ENCODE measurements around the gene RD3L. TPM values are rescaled to one million over a fixed set of nuclear protein-coding genes. Genes with fewer than 3 reads are reported as not detected.
"Not testable (repeated sequence)": the region's sequence is repeated elsewhere in the genome, so short reads cannot be mapped to it uniquely, and the experiment has no call there.

Gene RD3L
- total RNA-seq, 4 donors from 2014 or later: not detected

- TF ChIP-seq POLR2A (IDR thresholded peaks at IDR 0.05): no peak
- TF ChIP-seq, protein P1, sequence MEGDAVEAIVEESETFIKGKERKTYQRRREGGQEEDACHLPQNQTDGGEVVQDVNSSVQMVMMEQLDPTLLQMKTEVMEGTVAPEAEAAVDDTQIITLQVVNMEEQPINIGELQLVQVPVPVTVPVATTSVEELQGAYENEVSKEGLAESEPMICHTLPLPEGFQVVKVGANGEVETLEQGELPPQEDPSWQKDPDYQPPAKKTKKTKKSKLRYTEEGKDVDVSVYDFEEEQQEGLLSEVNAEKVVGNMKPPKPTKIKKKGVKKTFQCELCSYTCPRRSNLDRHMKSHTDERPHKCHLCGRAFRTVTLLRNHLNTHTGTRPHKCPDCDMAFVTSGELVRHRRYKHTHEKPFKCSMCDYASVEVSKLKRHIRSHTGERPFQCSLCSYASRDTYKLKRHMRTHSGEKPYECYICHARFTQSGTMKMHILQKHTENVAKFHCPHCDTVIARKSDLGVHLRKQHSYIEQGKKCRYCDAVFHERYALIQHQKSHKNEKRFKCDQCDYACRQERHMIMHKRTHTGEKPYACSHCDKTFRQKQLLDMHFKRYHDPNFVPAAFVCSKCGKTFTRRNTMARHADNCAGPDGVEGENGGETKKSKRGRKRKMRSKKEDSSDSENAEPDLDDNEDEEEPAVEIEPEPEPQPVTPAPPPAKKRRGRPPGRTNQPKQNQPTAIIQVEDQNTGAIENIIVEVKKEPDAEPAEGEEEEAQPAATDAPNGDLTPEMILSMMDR (IDR thresholded peaks at IDR 0.05): no peak
- 93 to 96% methylated on average over 18 of the region's 18 CpGs for WGBS, 2 donors
- intact Hi-C loops (cut with DNase I; ENCODE audit: low total_unique reads): no loop called here
- no peak overlapping the region for H3K4me3 ChIP-seq (ENCODE audit: low read depth, poor library complexity, severe bottlenecking)
- peak in 1 of 2 donors; percentile 72 for DNase-seq (ENCODE audit: low spot score in 2 of 2)
These were observed 14.8 kb downstream of the RD3L start for GRCh38 chr14:103927566-103927965.

DNA sequence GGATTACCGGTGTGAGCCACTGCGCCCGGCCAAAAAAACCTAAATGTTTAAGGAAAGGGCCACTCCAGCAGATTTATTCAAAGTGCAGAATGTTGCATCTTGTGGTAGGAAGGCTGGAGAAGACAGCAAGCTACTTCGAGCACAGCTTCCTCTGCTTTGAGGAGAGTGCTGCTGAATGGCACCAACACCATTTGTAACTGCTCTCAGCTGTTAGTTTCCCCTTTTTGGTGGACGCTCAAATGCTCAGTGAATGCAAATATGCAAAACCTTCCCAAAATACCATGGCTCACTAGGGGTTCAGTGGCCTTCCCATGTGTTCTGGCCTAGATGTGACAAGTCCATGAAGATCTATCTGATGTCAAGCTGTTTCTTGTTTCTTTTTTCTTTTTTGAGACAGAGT lies 17.0 kb downstream of the RD3L start:
- DNase-seq (ENCODE audit: low spot score in 2 of 2): peak in 1 of 2 donors; percentile 60
- intact Hi-C loops (cut with DNase I; ENCODE audit: low total_unique reads): no loop called here
- H3K4me3 ChIP-seq (ENCODE audit: low read depth, poor library complexity, severe bottlenecking): no peak overlapping the region
- 73 to 87% methylated on average over 5 of the region's 5 CpGs for WGBS, 2 donors
- TF ChIP-seq, protein P1 (IDR thresholded peaks at IDR 0.05): no peak
- TF ChIP-seq POLR2A (IDR thresholded peaks at IDR 0.05): no peak

DNA sequence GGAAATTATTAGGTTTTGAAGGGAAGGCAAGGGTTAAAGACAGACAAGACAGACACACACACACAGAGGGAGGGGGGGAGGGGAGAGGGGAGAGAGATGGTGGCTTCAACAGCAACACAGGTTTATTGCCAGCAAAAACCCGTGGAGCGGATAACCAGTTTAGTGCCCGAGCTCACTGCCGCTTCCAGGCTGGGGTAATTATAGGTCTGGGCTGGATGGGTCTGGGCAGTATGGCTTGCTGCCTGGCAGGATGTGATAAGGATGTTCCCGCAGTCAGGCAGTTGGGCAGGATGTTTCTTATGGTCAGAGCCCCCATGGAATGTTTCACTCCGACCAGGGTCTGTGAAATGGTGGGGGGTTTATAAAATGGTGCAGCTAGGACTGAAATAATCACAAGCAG lies 18.5 kb downstream of the RD3L start:
- WGBS, 2 donors: 5 to 6% methylated on average over 6 of the region's 6 CpGs
- H3K4me3 ChIP-seq (ENCODE audit: low read depth, poor library complexity, severe bottlenecking): no peak overlapping the region
- peak in 1 of 2 donors; percentile 56 for DNase-seq (ENCODE audit: low spot score in 2 of 2)
- TF ChIP-seq, protein P1 (IDR thresholded peaks at IDR 0.05): no peak
- TF ChIP-seq POLR2A (IDR thresholded peaks at IDR 0.05): no peak
- intact Hi-C loops (cut with DNase I; ENCODE audit: low total_unique reads): no loop called here

DNA sequence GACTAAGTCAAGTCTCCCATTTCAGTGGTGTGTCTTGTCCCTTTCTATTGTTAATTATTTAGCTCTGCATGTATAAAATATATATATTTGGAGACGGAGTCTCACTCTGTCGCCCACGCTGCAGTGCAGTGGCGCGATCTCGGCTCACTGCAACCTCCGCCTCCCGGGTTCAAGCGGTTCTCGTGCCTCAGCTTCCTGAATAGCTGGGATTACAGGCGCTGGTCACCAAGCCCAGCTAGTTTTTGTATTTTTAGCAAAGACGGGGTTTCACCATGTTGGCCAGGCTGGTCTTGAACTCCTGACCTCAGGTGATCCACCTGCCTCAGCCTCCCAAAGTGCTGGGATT lies 20.5 kb downstream of the RD3L start:
- 64 to 71% methylated on average over 12 of the region's 12 CpGs for WGBS, 2 donors
- DNase-seq (ENCODE audit: low spot score in 2 of 2): peak in 1 of 2 donors; percentile 32
- H3K4me3 ChIP-seq (ENCODE audit: low read depth, poor library complexity, severe bottlenecking); intact Hi-C loops (cut with DNase I; ENCODE audit: low total_unique reads): not testable (repeated sequence)

GRCh38 chr14:103920981-103921854 lies 21.1 kb downstream of the RD3L start:
- peak overlapping the region; percentile 87 for H3K4me3 ChIP-seq (ENCODE audit: low read depth, poor library complexity, severe bottlenecking)
- 1% methylated on average over 40 to 57 of the region's 58 CpGs for WGBS, 2 donors
- TF ChIP-seq, protein P1 (IDR thresholded peaks at IDR 0.05): peak in 2 of 3 donors; percentile 54 to 65
- peak in 1 of 2 donors; percentile 9 for TF ChIP-seq POLR2A (IDR thresholded peaks at IDR 0.05)
- peak; percentile 85 to 98 for DNase-seq (ENCODE audit: low spot score in 2 of 2)
- intact Hi-C loops (cut with DNase I; ENCODE audit: low total_unique reads): no loop called here

DNA sequence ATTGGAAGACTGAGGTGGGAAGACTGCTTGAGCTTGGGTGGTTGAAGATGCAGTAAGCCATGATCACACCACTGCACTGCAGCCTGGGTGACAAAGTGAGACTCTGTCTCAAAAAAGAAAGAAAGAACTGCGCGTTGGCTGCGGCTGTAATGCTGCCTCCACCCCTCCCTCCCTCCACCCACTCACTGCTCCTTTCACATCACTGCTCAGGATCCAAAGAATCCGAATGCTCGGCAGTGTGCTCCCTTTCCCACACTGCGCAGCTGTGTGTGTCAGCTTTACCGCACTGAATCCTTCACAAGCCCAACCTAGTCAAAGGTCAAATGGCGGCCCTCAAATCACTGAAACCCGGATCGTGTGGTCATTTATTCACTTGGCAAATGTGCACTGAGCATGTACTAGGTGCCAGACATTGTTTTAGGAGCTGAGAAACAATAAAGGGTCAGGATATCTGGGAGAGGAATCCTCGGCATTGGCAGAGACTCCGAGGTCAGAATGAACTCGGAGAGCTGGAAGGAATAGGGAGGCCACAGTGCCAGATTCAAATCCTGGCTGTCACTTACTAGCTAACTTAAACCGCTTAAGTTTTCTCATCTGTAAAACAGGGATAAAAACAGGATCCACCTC lies 25.6 kb downstream of the RD3L start:
- no peak for TF ChIP-seq POLR2A (IDR thresholded peaks at IDR 0.05)
- TF ChIP-seq, protein P1 (IDR thresholded peaks at IDR 0.05): no peak
- no peak for DNase-seq (ENCODE audit: low spot score in 2 of 2)
- intact Hi-C loops (cut with DNase I; ENCODE audit: low total_unique reads): loop anchor here (10.0 kb wide), 1 partner anchor 102 kb away; no protein-coding TSS in a partner anchor
- WGBS, 2 donors: 71 to 72% methylated on average over 14 of the region's 14 CpGs
- no peak overlapping the region for H3K4me3 ChIP-seq (ENCODE audit: low read depth, poor library complexity, severe bottlenecking)

Measured in lower leg skin (tissue), 4 donors.